H1 (cell line): ENCODE measurements around the gene NUP85. TPM values are rescaled to one million over a fixed set of nuclear protein-coding genes. Genes with fewer than 3 reads are reported as not detected.

Experiments
- ATF2 ChIP-seq: IDR thresholded peaks from 2 replicates; pipeline ENCODE4 v1.6.1; 2012; ENCODE audit warnings: low read length, inconsistent platforms
- HDAC6 ChIP-seq: IDR thresholded peaks from one replicate; pipeline ENCODE4 v1.7.1; 2012; ENCODE audit warnings: low read depth, mild to moderate bottlenecking, inconsistent platforms, low read length, moderate library complexity
- polyA plus RNA-seq, 7 experiments: library from polyadenylated mRNA; depleted of rRNA in 3 of 7; stranded (reverse) in 5 of 7; unstranded in 2 of 7; fragments of >200 nt in 5 of 7; fragments of 200-250 nt in 2 of 7; gene quantifications; 1 replicate in 5 of 7; 2 replicates in 1 of 7; 4 replicates in 1 of 7; pipeline versions ENCODE4 v1.2.1 to v1.2.3, GENCODE V29; 2011 to 2013; ENCODE audit warnings: missing spikeins in 2 of 7, mixed read lengths in 2 of 7
- total RNA-seq: library from RNA; stranded (reverse); fragmentation: NEBNext Ultra II Directional; extraction: Animal tissue kit (Norgen Biotek cat#: 25700); gene quantifications from 2 replicates; pipeline ENCODE4 v1.2.1, GENCODE V29; 2021

NUP85 gene
- total and polyA plus RNA-seq, 2 of the 8 experiments (the other 6 are each of a cell fraction or from before 2014, with no cell fraction given): 98.5 to 154 TPM

GRCh38 chr17:75263055-75263454, 57.6 kb downstream of the NUP85 start (continued):
- no peak for TF ChIP-seq ATF2
- no peak for TF ChIP-seq HDAC6
